Chondrocyte (in vitro differentiated cells): Measurements from ENCODE around the gene GDPD5. TPM values are rescaled to one million over a fixed set of nuclear protein-coding genes. Genes with fewer than 3 reads are reported as not detected.

ENCODE experiments used
- DNase-seq: peaks from one replicate; pipeline ENCODE4 v3.0.0; 2021; ENCODE audit warnings: mixed read lengths, low spot score
- H3K27ac Mint-ChIP-seq: one replicate; pipeline ENCODE4 v1.8.0; 2021; ENCODE audit warnings: mild to moderate bottlenecking, moderate library complexity, mixed read lengths; ENCODE audit not compliant: unreplicated experiment
- H3K27me3 Mint-ChIP-seq: 2 replicates; pipeline ENCODE4 v1.8.0; 2021; ENCODE audit warnings: low read depth, mixed read lengths
- H3K36me3 Mint-ChIP-seq: 2 replicates; pipeline ENCODE4 v1.8.0; 2021; ENCODE audit warnings: low read depth, mixed read lengths
- H3K4me1 Mint-ChIP-seq: 2 replicates; pipeline ENCODE4 v1.8.0; 2021; ENCODE audit warnings: low read depth, mild to moderate bottlenecking, mixed read lengths
- H3K4me3 Mint-ChIP-seq: one replicate; pipeline ENCODE4 v1.8.0; 2021; ENCODE audit warnings: mild to moderate bottlenecking, moderate library complexity, mixed read lengths; ENCODE audit not compliant: unreplicated experiment
- H3K9me3 Mint-ChIP-seq: 2 replicates; pipeline ENCODE4 v1.8.0; 2021; ENCODE audit warnings: low read depth, mixed read lengths
- CTCF ChIP-seq: fragments of 200-600 bp; sonication (generic); IDR thresholded peaks from 2 replicates; pipeline ENCODE4 v1.5.0; 2021; ENCODE audit warnings: antibody characterized with exemption, mild to moderate bottlenecking, moderate library complexity
- total RNA-seq: library from RNA; stranded (reverse); gene quantifications from 3 replicates; pipeline ENCODE4 v1.2.1, GENCODE V29; 2021

The GDPD5 gene
- total RNA-seq, 1 donor from 2014 or later: 12.6 TPM

- DNase-seq: no peak
- H3K9me3 Mint-ChIP-seq: no peaks in the 10 kb centered on the region
- no peaks in the 10 kb centered on the region for H3K27me3 Mint-ChIP-seq
- peaks cover 3% of the 10 kb centered on the region for H3K36me3 Mint-ChIP-seq
- peaks cover 9% of the 10 kb centered on the region for H3K4me1 Mint-ChIP-seq
- no peak overlapping the region for H3K27ac Mint-ChIP-seq
- no peak overlapping the region for H3K4me3 Mint-ChIP-seq
- no peak for TF ChIP-seq CTCF
These were observed 71.7 kb downstream of the GDPD5 start for GRCh38 chr11:75453916-75454655.

GRCh38 chr11:75450826-75451821, 74.6 kb downstream of the GDPD5 start:
- H3K4me3 Mint-ChIP-seq: no peak overlapping the region
- no peaks in the 10 kb centered on the region for H3K9me3 Mint-ChIP-seq
- TF ChIP-seq CTCF: peak; percentile 73
- H3K4me1 Mint-ChIP-seq: peaks cover 9% of the 10 kb centered on the region
- DNase-seq: no peak
- no peak overlapping the region for H3K27ac Mint-ChIP-seq
- peaks cover 3% of the 10 kb centered on the region for H3K36me3 Mint-ChIP-seq
- no peaks in the 10 kb centered on the region for H3K27me3 Mint-ChIP-seq

- peaks cover under 1% of the 10 kb centered on the region for H3K27me3 Mint-ChIP-seq
- DNase-seq: no peak
- no peak overlapping the region for H3K27ac Mint-ChIP-seq
- TF ChIP-seq CTCF: no peak
- H3K4me1 Mint-ChIP-seq: peaks cover 9% of the 10 kb centered on the region
- peaks cover 3% of the 10 kb centered on the region for H3K36me3 Mint-ChIP-seq
- H3K9me3 Mint-ChIP-seq: no peaks in the 10 kb centered on the region
- H3K4me3 Mint-ChIP-seq: no peak overlapping the region
These were observed 75.5 kb downstream of the GDPD5 start for GRCh38 chr11:75450236-75450635.

- peaks cover 3% of the 10 kb centered on the region for H3K36me3 Mint-ChIP-seq
- H3K4me3 Mint-ChIP-seq: no peak overlapping the region
- peaks cover 2% of the 10 kb centered on the region for H3K27me3 Mint-ChIP-seq
- H3K27ac Mint-ChIP-seq: no peak overlapping the region
- DNase-seq: no peak
- H3K4me1 Mint-ChIP-seq: peaks cover 9% of the 10 kb centered on the region
- no peak for TF ChIP-seq CTCF
- H3K9me3 Mint-ChIP-seq: no peaks in the 10 kb centered on the region
These were observed 76.0 kb downstream of the GDPD5 start for GRCh38 chr11:75449776-75450175.

DNA sequence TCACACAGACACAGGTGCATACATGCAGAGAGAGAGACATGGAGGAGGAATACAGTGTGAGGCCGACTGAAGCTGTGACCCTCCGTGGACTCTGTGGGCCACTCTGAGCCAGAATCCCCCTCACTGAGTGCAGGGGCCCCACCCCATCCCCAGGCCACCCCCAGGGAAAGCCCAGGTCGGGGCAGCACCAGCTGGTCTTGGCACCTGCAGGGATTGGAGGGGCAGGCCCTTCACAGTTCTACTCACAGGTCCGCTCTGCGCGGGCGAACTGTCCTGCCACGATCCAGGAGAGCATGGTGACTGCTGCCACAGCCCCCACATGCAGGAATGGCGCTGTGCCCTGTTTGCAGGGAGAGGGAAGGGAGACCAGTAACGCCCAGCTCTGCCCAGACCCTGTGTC, 76.5 kb downstream of the GDPD5 start:
- H3K4me3 Mint-ChIP-seq: no peak overlapping the region
- no peak for TF ChIP-seq CTCF
- peaks cover 2% of the 10 kb centered on the region for H3K27me3 Mint-ChIP-seq
- peaks cover 4% of the 10 kb centered on the region for H3K36me3 Mint-ChIP-seq
- H3K4me1 Mint-ChIP-seq: peaks cover 5% of the 10 kb centered on the region
- no peaks in the 10 kb centered on the region for H3K9me3 Mint-ChIP-seq
- H3K27ac Mint-ChIP-seq: no peak overlapping the region
- no peak for DNase-seq
